Cortex of kidney (tissue), 1 donor: ENCODE data around the gene TTC7B.

Experiments used
- DNase-seq: peaks from one replicate; lab custom pipeline; 2025; lab: John Stamatoyannopoulos, UW

Gene TTC7B

DNA sequence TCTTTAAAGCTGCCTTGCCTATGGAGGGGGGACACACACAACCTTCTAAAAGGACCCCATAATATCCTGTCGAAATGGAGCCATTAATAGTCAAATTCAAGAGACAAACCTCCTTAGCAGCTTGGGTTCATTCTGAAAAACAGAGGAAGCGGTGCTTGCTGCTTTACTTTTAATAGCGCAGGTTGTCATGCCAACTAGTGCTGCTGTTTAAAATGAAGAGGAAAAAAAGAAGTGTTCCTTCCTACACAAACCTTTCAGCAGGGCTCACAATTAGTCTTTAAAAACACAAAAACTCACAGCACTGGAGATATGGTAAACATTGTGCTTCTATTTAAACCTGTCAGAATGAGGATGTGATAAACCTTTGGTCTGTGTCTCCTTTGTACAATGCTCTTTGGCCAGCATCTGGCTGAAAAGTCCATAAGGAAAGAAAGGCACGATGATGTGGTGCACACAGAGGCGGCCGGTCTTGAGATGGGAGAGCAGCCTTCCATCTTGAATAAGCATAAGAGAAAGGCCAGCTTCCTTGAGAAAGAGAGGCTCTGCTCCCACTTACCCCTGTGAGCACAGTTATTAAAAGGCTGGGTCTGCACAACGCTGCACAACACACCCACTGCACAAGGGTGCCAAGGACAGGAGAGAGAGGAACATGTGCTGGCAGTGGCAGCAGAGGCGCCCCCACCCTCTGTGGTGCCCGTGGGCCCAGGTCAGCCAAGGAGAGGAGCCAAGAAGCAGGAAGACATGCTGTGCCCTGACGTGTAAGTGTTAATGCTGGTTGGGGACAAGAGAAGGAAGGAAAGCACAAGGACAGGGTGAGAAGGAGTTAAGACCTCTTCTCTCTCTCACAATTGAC lies 144.6 kb downstream of the TTC7B start:
- DNase-seq = no peak

DNA sequence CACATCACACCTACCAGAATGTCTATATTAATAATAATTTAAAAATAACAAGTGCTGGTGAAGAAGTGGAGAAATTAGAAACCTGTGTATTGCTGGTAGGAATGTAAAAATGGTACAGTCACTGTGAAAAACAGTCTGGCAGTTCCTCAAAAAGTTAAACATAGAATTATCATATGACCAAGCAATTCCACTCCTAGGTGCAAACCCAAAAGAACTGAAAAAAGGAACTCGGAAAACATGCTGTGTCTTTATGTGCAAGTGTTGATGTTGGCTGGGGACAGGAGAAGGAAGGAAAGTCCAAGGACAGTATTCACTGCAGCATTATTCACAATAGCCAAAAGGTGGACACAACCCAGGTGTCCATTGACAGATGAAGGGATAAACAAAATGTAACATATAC lies 146.5 kb downstream of the TTC7B start:
- DNase-seq = no peak

DNA sequence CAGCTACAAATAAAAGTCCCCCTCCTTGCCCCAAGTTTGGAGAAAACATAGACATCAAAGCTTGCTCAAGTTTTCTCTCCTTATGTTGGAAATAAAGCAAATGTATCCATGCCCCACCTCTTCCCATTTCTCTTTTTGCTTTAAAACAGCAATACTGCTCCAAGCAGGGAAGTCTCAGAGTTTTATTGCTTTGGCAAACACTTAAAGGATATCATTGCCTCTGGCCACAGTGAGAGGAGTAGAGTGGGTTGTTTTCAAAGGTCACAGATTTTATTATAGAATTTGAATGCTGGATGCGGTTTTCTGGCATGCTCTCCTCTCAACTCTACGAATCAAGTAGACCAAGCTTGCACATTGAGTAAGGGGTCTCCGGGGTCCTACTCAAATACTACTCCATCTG lies 149.7 kb downstream of the TTC7B start:
- DNase-seq = no peak

DNA sequence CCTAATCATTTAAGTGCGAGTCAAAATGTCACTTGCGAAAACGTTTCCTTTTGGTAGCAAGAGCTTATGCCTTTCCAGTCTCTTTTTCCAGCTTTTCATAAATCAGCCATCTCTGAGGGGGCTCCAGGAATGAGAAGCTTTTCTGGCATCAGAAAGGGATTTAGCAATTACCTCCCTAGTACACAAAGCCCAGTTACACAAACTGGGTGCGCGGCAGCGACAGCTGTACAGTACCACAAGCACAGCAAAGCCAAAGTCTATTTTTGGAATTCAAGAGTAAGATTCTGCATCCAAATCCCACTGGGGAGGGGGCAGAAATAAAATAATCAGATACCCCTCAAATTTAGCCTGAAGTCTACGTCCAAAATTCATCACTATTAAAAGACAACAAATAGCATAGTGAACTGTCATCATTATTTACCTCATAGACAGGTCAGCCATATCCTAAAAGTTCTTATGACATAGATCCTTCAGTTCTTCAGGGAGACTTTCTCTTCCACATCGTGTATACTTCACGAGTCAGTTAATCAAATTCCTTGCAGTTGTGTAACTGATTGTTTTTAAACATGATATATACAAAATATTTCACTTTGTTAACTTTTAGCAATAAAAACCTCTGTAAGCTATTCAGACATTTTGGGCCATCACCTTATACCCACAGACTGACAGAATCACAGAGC lies 150.8 kb downstream of the TTC7B start:
- no peak for DNase-seq

DNA sequence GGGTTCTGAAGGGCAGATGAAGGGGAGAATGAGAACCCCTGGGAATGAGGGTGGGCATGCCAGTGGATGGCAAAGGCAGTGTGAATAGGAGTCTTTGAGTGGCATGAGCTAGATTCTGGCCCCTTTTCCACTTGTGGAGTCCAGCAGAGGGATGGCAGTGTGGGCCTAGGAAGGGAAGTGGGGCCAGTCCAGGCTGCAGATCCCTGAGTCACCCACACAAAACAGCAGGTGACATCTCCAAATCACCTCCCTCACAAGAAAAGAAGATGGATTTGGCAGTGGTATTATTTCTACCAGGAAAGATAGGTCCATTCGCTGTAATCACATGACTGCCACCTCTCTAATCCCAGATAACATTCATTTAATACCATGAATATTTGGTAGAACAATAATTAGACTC lies 151.3 kb downstream of the TTC7B start:
- no peak for DNase-seq

DNA sequence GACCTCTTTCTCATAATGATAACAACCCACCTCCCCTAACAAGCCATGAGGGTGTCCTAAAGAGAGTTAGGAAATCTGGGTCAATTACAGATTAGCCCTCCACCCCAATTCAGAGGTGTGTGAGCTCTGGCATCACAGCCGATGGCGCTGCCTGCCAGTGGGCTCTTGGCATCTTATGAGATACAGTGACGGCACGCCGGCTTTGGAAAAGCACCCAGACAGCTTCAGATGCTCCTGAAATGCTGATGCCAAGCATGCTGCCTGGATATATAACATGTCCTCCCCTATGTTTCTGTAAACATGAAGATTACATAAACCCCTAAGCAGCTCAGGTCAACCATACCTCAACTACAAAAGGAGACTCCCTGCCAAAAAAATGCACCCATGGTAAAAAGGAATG lies 152.6 kb downstream of the TTC7B start:
- no peak for DNase-seq

DNA sequence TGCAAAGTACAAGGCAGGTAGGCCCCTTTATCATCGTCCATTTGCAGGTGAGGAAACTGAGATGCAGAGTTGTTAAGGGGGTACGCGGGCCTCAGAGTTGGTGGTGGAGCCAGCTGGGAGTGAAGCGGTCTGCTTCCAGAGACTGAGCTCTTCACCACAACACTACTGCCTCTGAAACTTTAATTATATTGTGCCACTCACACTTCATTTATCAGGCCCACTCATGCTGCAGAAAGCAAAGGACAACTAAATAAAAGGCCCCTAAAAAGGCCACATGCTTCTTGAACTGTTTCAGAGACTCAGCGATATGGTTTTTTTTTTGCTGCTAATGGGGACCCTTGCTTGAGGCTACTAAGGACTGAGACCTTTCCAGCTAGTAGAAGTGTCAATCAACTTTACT lies 153.1 kb downstream of the TTC7B start:
- no peak for DNase-seq

DNA sequence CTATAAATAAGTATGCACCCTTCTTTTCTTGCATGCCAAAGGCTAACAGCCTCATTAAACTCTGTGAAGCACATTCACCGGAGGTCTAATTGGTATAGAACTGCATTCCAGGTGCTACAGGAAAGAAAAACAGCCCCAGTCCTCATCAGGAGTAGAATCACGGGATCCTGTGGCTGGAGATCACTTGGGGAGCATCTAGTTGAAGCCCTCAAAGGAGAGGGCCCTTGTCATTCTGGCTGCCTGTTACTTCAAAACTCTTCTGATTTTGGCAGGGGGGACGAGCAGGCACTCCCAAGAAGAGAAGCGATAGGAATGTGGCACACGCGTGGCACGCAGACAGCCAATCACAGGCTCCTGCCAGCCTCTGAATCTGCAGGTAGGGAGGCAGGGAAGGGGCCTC lies 154.4 kb downstream of the TTC7B start:
- DNase-seq = no peak

DNA sequence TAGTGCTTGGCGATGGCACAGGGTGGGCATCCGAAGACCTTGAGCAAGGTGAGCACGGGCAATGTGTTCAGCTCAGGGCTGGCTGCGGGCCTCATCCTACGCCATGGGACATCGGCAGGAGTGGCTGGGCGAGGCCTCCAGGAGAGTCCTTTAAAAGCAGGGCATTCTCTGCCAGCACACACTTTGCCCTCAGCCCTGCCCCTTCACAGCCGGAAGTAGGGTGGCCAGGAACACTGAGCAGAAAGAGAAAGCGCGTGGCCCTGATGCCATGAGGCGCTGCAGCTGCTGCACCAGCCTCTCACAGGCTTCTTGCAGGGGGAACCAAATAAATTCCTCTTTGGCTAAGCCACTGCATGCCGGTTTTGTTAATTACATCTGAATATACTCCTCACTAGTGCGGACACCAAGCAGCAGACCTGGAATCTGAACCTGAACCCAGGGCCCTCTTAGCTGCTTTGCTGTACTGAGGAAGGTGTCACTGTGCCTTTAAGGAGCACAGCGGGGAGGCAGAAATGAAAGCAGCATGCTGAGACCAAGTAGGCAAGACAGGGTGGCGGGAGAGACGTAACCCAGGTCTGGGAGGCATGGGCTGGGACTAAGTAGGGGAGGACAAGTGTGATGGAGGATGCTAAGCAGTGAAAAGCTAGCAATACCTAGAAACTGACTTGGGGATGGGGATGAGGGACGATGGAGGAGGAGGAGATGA lies 155.2 kb downstream of the TTC7B start:
- DNase-seq = no peak

DNA sequence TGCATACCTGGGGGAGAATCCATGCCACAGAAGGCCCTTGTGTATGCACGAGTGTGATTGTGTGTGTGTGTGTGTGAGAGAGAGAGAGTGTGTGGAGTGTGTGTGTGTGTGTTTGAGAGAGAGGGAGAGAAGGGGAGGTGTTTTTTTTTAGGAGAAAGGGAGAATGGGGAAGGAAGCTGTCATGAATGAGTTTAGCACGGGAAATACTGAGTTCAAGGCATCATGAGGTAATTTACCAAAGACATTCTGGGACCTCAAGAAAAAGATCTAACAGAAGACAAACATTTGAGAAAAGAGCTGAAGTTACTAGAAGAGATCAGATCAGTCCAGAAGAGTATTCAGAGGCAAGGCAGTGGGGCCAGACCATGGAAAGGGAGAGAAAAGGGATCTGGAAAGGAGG lies 157.1 kb downstream of the TTC7B start:
- no peak for DNase-seq

DNA sequence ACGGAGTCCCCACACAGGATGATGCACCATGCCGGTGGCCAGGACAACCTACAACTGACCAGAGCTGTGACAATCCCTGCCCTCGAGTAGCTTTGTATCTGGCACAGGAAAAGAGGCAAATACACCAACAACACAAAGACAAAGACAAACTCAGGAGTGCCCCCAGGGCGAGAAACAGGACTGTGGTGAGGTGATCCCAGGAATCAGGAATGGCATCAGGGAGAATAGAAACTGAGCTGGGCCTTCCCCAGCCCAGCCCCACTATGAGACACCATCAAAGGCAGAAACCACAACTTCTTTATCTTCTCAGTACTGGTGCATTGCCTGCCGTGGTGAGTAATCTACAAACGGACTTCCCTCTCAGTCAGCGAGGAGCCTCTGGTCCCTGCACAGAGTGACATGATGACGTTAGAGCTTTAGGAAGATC lies 157.7 kb downstream of the TTC7B start:
- DNase-seq = no peak

DNA sequence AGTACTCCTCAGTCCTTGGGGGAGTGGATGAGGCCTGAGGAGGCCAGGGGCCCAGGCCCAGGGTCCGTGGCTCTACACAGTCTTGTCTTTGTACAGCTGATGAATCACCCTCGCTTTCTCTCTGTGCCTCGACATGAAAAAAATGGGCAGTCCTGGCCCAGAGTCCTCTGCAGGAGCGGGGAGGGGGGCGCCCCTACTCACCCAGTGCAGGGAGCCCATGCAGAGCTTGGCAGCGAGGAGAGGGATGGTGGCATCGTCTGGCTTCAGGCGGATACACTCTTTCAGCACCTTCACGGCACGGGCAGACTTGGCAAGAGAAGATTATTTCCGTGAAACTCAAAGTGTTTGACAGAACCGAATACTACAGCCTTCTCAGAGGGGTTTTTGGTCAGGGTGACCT lies 159.3 kb downstream of the TTC7B start:
- no peak for DNase-seq

DNA sequence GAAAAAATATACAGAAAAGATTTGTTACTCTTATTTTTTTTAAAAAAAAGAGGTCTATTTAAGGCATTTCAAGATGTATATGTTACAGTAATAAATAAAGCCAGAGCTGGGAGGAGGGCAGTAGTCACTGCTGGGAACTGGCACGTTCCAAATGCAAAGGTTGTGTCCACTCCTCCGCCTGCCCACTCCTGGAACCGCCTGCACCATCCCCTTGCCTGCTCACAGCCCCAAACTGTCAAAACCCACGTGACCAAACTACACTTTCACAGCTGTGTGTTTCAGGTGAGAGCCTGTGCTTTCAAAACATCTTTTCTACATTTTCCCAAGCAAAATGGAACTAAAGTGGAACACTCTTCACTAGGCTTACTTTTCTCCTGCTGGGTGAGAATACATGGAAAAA lies 160.4 kb downstream of the TTC7B start:
- DNase-seq = no peak

DNA sequence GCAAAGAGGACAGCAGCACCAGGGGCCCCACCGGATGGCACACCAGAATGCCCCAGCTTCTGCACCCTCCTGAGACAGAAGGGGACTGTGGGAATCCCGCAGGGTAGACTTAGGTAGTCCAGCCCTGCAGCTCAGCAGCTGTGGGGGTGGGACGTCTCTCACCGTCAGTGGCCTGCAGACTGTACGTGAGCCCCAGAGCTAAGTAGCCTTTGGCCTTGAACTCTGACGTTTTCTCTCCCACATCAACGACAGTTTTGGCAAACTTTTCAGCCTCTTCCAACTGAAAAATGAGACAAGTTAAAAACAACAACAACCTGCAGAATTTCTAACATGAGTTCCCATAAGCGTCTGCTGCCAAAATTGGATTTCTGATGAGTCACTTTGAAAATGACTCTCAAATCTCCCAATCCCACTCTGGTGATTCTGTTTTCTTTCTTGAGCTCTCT lies 161.4 kb downstream of the TTC7B start:
- DNase-seq = no peak

DNA sequence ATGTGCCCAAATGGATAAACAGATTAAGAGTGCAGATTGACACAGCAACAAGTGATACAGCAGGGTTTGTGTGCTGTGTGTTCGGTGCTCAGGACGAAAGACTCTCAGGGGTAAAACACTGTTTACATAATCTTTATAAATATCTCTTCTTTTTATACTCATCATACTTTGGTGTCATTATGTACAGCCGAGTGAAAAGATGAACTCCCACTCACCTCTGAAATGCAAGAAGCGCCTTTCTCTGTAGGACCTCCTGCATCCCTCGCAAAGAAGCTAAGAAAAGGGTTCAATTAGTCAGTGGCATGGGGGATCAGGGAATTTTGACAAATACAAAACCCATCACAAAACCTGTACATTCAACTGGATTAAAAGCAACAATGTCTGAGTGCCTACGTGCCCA lies 163.6 kb downstream of the TTC7B start:
- no peak for DNase-seq

DNA sequence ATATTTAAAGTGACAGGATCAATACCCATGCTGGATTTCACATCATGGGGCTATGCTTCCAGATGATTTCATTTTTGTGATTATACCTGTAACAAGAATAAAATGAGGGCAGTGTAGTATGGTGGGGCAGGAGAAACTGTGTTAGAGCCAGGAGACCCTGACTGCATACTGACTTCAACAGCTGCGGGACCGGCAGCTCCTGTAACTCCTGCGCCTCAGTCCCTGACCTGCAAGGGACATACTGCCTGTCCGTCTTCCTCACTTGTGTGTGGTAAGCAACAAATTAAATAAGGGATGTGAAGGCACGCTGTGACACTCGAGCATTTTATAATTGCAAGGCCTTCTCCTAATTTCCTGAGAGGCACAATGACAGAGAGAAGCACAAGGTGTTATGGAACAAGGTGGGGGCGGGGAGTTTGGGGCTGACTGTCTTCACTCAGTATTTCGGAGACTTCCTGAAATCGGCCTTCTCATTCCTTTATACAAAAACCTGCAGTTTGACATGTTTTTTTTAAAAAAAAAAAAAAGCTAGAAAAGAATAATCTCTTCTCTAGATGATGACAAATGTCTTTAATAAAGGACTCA lies 164.2 kb downstream of the TTC7B start:
- DNase-seq = no peak

DNA sequence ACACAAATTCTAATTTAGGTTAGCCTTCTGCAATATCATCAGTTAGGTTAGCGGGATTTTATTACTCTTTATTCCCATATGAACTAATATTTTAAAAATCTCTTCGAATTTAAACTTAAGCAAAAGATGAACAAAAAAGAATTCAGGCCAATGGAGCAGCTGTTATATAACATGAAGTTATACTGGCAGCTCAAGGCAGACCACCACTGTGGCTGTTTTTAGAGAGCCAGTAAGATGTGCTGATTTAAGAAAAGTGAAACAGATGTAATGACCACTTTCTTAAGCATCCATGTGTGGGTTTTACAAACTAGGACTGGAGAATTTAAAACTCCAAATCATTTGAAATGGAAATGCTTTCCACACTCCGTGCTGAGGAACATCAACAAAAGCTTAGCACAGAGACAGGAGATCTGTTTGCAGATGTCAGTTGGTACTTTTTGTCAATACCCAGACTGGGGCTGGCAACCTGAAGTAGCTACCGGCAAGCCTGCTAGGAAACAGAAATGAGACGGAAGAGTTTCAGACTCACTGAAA lies 164.9 kb downstream of the TTC7B start:
- DNase-seq = no peak

DNA sequence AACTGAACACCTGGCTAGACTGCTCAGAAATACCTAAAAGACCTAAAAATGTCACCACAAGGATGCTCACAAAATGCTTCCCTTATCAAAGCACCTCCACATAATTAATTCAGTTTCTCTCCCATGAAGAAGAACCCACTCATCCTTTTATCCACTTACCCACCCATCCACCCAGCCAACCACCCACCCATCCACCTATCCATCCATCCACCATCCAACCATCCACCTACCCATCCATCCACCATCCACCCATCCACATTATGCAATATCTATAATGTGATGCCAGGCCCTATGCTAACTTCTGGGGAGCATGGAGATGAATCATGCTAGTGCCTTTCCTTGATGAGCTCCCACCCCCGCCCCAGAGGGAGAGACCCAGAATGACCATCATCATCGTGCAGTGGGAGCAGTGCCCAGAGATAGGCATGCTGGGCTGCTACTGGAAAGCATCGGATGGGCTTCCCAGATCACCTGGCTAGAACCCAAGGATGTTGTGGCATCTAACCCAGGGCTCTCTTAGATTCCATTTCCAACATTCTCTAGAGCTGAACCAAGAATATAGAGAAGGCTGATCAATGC lies 166.6 kb downstream of the TTC7B start:
- no peak for DNase-seq

DNA sequence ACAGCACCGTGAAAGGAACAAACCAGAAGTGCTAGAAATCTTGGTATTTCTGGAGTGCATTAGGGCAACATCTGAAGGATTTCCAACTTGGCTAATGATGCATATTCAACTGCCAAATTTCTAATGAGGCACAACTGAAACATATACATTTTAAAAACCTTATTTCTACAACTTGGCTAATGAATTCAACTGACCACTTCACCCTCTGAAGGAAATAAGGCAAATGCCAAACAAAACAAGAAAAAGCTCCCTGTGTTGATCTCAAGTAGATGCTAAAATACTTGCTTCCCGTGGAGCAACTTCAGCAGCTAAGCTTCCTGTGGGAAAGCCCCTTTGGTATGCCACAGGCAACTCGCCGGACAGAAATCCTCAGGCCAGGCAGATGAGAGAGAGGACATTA lies 167.1 kb downstream of the TTC7B start:
- no peak for DNase-seq

DNA sequence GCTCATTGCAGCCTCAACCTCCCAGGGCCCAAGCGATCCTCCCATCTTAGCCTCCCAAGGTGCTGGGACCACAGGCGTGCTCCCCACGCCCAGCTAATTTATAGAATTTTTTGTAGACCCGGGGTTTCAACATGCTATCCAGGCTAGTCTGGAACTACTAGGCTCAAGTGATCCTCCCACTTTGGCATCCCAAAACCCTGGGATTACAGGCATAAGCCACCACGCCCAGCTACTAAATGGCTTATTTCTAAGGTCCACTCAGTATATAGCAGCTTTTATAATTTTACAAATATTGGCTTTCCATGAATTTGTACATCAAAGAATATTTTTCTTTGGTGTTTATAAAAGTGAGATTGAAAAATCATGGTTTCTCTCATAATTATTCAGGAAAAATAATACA lies 167.8 kb downstream of the TTC7B start:
- no peak for DNase-seq

DNA sequence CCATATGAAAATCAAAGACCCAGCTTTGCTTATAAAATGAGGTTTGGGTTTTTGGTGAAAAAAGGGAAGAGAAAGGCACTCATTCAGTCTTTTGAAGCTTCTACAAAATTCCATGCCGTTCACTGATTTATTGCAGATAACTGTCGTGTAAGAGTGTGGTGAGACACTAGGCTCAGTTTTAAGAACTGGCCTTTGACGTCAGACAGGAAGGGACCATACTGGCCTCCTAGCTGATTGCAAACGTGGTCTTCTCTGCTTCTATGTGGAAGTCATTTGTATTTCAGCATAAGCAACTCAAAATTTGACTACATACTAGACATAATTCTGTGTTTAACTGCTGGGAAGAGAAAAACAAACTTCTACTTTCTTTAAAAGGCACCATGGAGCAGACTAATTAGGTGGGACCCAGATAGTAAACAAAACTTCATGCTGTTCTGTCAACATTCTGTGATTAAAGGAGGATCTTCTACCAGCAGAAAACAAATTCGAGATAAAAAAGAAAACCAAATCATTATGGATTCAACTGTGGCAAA lies 168.7 kb downstream of the TTC7B start:
- no peak for DNase-seq
